ENCODE results near the gene PDE9A. TPM values are rescaled to one million over a fixed set of nuclear protein-coding genes. Genes with fewer than 3 reads are reported as not detected.

The PDE9A gene
- total RNA-seq, 1 experiment from 2014 or later: 31.9 TPM

DNA sequence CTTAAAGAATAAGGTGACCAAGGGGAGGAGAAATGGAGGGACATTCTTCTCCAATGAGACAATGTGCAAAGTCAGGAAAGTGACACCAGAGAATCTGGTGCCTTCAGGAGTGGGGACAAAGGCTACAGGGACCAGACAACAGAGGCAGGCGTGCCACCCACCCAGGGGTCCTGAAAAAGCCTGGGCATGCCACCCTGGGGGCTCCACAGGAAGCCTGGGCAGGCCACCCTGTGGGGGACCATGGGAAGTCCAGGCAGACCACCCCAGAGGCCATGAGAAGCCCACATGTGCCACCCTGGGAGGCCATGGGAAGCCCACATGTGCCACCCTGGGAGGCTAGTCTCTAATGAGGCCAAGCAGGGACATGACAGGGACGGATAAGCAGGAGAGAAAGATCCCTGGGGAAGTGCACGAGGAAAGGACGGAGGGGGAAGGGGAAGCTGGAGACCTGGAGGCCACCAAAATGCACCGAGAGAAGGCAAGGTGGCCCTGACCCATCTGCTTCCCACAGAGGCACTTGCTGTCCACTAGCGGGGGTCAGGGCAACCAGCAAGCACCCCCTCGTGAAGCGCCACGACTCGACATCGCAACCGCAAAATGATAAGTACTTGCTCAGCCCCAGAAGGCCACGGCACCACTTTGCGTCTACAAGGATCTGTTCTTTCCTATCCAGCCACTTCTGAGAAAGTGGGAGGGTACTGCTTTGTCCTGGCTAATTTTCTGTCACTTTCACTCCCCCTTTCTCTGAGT lies 7.2 kb upstream of the PDE9A start:
- no peaks in the 10 kb centered on the region for H3K27me3 ChIP-seq (ENCODE audit: insufficient read depth, low read length)
- Mint-ChIP-seq H3K9me3 (no peaks in the 10 kb centered on the region; a peak in 2 of 5 replicates), H3K4me1 (peaks cover 13 to 19% of the 10 kb centered on the region in 2 experiments), H3K27me3 (ENCODE audit: low read depth) (peaks cover 35% of the 10 kb centered on the region), H3K4me3 (no peak overlapping the region), H3K36me3 (ENCODE audit: insufficient read depth in 1 of 3, low read depth in 3 of 3) (no peaks in the 10 kb centered on the region; a peak in 1 of 7 replicates), H3K27ac (peak overlapping the region in 1 of 3 experiments; percentile 67; a peak in 1 of 7 replicates)
- H3K9me3 ChIP-seq (ENCODE audit: control insufficient read depth, low read depth, low read length): no peaks in the 10 kb centered on the region
- H3K4me1 ChIP-seq (ENCODE audit: insufficient read depth, low read length): no peaks in the 10 kb centered on the region
- H3K4ac ChIP-seq (ENCODE audit: low read depth, low read length): no peak overlapping the region
- no peak overlapping the region for H2AK5ac ChIP-seq (ENCODE audit: insufficient read length, low read length)
- no peak overlapping the region for H3K23ac ChIP-seq (ENCODE audit: insufficient read length, low read depth, low read length)
- H2BK20ac ChIP-seq (ENCODE audit: low read depth, low read length, poor library complexity, severe bottlenecking): no peak overlapping the region
- H3T11ph ChIP-seq (ENCODE audit: low read length): no peak overlapping the region
- no peak overlapping the region for H2BK12ac ChIP-seq (ENCODE audit: insufficient read length, low read depth, low read length)
- no peak overlapping the region for H2BK5ac ChIP-seq (ENCODE audit: insufficient read length, low read length)
- no peaks in the 10 kb centered on the region for H4K20me1 ChIP-seq (ENCODE audit: control insufficient read depth, insufficient read depth, insufficient read length)
- no peak overlapping the region for H3K4me2 ChIP-seq (ENCODE audit: insufficient read depth, insufficient read length, low read length)
- no peak overlapping the region for H3K9ac ChIP-seq (ENCODE audit: extremely low read depth, insufficient read length, low read length)
- TF ChIP-seq, protein P1, sequence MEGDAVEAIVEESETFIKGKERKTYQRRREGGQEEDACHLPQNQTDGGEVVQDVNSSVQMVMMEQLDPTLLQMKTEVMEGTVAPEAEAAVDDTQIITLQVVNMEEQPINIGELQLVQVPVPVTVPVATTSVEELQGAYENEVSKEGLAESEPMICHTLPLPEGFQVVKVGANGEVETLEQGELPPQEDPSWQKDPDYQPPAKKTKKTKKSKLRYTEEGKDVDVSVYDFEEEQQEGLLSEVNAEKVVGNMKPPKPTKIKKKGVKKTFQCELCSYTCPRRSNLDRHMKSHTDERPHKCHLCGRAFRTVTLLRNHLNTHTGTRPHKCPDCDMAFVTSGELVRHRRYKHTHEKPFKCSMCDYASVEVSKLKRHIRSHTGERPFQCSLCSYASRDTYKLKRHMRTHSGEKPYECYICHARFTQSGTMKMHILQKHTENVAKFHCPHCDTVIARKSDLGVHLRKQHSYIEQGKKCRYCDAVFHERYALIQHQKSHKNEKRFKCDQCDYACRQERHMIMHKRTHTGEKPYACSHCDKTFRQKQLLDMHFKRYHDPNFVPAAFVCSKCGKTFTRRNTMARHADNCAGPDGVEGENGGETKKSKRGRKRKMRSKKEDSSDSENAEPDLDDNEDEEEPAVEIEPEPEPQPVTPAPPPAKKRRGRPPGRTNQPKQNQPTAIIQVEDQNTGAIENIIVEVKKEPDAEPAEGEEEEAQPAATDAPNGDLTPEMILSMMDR (conservative IDR thresholded peaks at IDR 0.05): no peak
- H3K14ac ChIP-seq (ENCODE audit: insufficient read depth, low read length): no peak overlapping the region
- WGBS (ENCODE audit: extremely low coverage, insufficient read length, low lambda C conversion rate): no CpG with 5 or more reads among the region's 14 CpGs
- no peak overlapping the region for H4K91ac ChIP-seq (ENCODE audit: insufficient read length, low read depth, low read length)
- H2AFZ ChIP-seq (ENCODE audit: low read length): no peak overlapping the region
- H3K79me1 ChIP-seq (ENCODE audit: insufficient read depth, low read depth, low read length, poor library complexity, severe bottlenecking): no peaks in the 10 kb centered on the region
- no peak overlapping the region for H3K56ac ChIP-seq (ENCODE audit: insufficient read length, low read depth, low read length)
- H2BK15ac ChIP-seq (ENCODE audit: low read depth, low read length): no peak overlapping the region
- no peak overlapping the region for H4K8ac ChIP-seq (replicated peaks; ENCODE audit: insufficient read length, low read depth, low read length)
- H3K23me2 ChIP-seq (ENCODE audit: insufficient read length, low read depth, low read length, poor library complexity, severe bottlenecking): no peaks in the 10 kb centered on the region
- no peak overlapping the region for H2BK120ac ChIP-seq (ENCODE audit: low read depth, low read length, poor library complexity, severe bottlenecking)
- H3K27ac ChIP-seq (ENCODE audit: insufficient read length, low read depth, low read length): no peak overlapping the region
- H4K5ac ChIP-seq (ENCODE audit: insufficient read length, low read depth, low read length): no peak overlapping the region
- no peaks in the 10 kb centered on the region for H3K79me2 ChIP-seq (ENCODE audit: insufficient read depth, low read length)
- no peak overlapping the region for H3K18ac ChIP-seq (ENCODE audit: insufficient read length, low read depth, low read length)
- no peak for DNase-seq
